ENCODE measurements around the gene NCAPD2. TPM values are rescaled to one million over a fixed set of nuclear protein-coding genes. Genes with fewer than 3 reads are reported as not detected.

The NCAPD2 gene
- total RNA-seq, 2 donors from 2014 or later: 90.3 to 150 TPM

GRCh38 chr12:6548966-6549683 is 55.2 kb downstream of the NCAPD2 start:
- peaks cover 4% of the 10 kb centered on the region for H3K4me1 ChIP-seq (ENCODE audit: control insufficient read depth, insufficient read depth, low read length)
- H3K36me3 Mint-ChIP-seq (ENCODE audit: low read depth): peaks cover 59% of the 10 kb centered on the region
- no peaks in the 10 kb centered on the region for H3K27me3 ChIP-seq (ENCODE audit: control insufficient read depth, insufficient read depth, low read length, poor library complexity, severe bottlenecking)
- H3K4me1 Mint-ChIP-seq: peaks cover 22% of the 10 kb centered on the region
- H3K9me3 Mint-ChIP-seq: no peaks in the 10 kb centered on the region
- peak overlapping the region; percentile 1 for H3K27ac Mint-ChIP-seq
- no peak overlapping the region for H3K4me3 Mint-ChIP-seq
- 86 to 93% methylated on average over 14 to 15 of the region's 15 CpGs for WGBS, 2 experiments (ENCODE audit: insufficient coverage in 1 of 2, insufficient read length in 1 of 2)
- no peak overlapping the region for H3K27ac ChIP-seq (ENCODE audit: low read depth, low read length)
- TF ChIP-seq, protein P1, sequence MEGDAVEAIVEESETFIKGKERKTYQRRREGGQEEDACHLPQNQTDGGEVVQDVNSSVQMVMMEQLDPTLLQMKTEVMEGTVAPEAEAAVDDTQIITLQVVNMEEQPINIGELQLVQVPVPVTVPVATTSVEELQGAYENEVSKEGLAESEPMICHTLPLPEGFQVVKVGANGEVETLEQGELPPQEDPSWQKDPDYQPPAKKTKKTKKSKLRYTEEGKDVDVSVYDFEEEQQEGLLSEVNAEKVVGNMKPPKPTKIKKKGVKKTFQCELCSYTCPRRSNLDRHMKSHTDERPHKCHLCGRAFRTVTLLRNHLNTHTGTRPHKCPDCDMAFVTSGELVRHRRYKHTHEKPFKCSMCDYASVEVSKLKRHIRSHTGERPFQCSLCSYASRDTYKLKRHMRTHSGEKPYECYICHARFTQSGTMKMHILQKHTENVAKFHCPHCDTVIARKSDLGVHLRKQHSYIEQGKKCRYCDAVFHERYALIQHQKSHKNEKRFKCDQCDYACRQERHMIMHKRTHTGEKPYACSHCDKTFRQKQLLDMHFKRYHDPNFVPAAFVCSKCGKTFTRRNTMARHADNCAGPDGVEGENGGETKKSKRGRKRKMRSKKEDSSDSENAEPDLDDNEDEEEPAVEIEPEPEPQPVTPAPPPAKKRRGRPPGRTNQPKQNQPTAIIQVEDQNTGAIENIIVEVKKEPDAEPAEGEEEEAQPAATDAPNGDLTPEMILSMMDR (conservative IDR thresholded peaks at IDR 0.05): no peak
- peaks cover 64% of the 10 kb centered on the region for H3K36me3 ChIP-seq (ENCODE audit: control insufficient read depth, insufficient read depth, low read length)
- H3K9me3 ChIP-seq (ENCODE audit: control insufficient read depth, low read length): no peaks in the 10 kb centered on the region
- H3K9ac ChIP-seq (ENCODE audit: extremely low read depth, low read length, poor library complexity, severe bottlenecking): no peak overlapping the region
- DNase-seq: no peak
- no peaks in the 10 kb centered on the region for H3K27me3 Mint-ChIP-seq (ENCODE audit: insufficient read depth)
- no peak overlapping the region for H3K4me3 ChIP-seq (ENCODE audit: low read length)

GRCh38 chr12:6549684-6550151 is 55.8 kb downstream of the NCAPD2 start:
- H3K9me3 Mint-ChIP-seq: no peaks in the 10 kb centered on the region

GRCh38 chr12:6550294-6551062 is 56.6 kb downstream of the NCAPD2 start:
- Mint-ChIP-seq H3K4me1 (peaks cover 32% of the 10 kb centered on the region), H3K9me3 (no peaks in the 10 kb centered on the region), H3K27ac (no peak overlapping the region), H3K4me3 (no peak overlapping the region), H3K36me3 (ENCODE audit: low read depth) (peaks cover 49% of the 10 kb centered on the region), H3K27me3 (ENCODE audit: insufficient read depth) (no peaks in the 10 kb centered on the region)
- Histone ChIP-seq H3K9ac (ENCODE audit: extremely low read depth, low read length, poor library complexity, severe bottlenecking) (no peak overlapping the region), H3K4me1 (ENCODE audit: control insufficient read depth, insufficient read depth, low read length) (peaks cover 4% of the 10 kb centered on the region), H3K9me3 (ENCODE audit: control insufficient read depth, low read length) (no peaks in the 10 kb centered on the region), H3K27ac (ENCODE audit: low read depth, low read length) (no peak overlapping the region), H3K27me3 (ENCODE audit: control insufficient read depth, insufficient read depth, low read length, poor library complexity, severe bottlenecking) (no peaks in the 10 kb centered on the region), H3K36me3 (ENCODE audit: control insufficient read depth, insufficient read depth, low read length) (peaks cover 58% of the 10 kb centered on the region), H3K4me3 (ENCODE audit: low read length) (no peak overlapping the region)
- TF ChIP-seq, protein P1 (conservative IDR thresholded peaks at IDR 0.05): no peak
- no peak for DNase-seq
- 95 to 97% methylated on average over 14 to 24 of the region's 24 CpGs for WGBS, 2 experiments (ENCODE audit: insufficient coverage in 1 of 2, insufficient read length in 1 of 2)

More at GRCh38 chr12:6549684-6550151, 55.8 kb downstream of the NCAPD2 start:
- no peak overlapping the region for H3K9ac ChIP-seq (ENCODE audit: extremely low read depth, low read length, poor library complexity, severe bottlenecking)
- TF ChIP-seq, protein P1 (conservative IDR thresholded peaks at IDR 0.05): no peak
- H3K27me3 Mint-ChIP-seq (ENCODE audit: insufficient read depth): no peaks in the 10 kb centered on the region
- H3K27ac Mint-ChIP-seq: no peak overlapping the region
- no peak overlapping the region for H3K27ac ChIP-seq (ENCODE audit: low read depth, low read length)
- DNase-seq: no peak
- H3K36me3 Mint-ChIP-seq (ENCODE audit: low read depth): peaks cover 53% of the 10 kb centered on the region
- H3K4me3 ChIP-seq (ENCODE audit: low read length): no peak overlapping the region
- H3K36me3 ChIP-seq (ENCODE audit: control insufficient read depth, insufficient read depth, low read length): peaks cover 58% of the 10 kb centered on the region
- peaks cover 27% of the 10 kb centered on the region for H3K4me1 Mint-ChIP-seq
- 94 to 99% methylated on average over 9 to 18 of the region's 18 CpGs for WGBS, 2 experiments (ENCODE audit: insufficient coverage in 1 of 2, insufficient read length in 1 of 2)
- no peak overlapping the region for H3K4me3 Mint-ChIP-seq
- H3K27me3 ChIP-seq (ENCODE audit: control insufficient read depth, insufficient read depth, low read length, poor library complexity, severe bottlenecking): no peaks in the 10 kb centered on the region
- H3K9me3 ChIP-seq (ENCODE audit: control insufficient read depth, low read length): no peaks in the 10 kb centered on the region
- H3K4me1 ChIP-seq (ENCODE audit: control insufficient read depth, insufficient read depth, low read length): peaks cover 4% of the 10 kb centered on the region
